Right lobe of liver (tissue), 6 donors: ENCODE measurements around the gene IL18BP. TPM values are rescaled to one million over a fixed set of nuclear protein-coding genes. Genes with fewer than 3 reads are reported as not detected.
A peak's percentile ranks its signal among the peaks of the same experiment; 100 is the strongest.

Experiments used
- ATAC-seq, 4 donors: fragments of 200-7000 bp; cut with Tn5 transposase; one replicate each; pipeline ENCODE4 v1.9.1; 2020; ENCODE audit warnings: mild to moderate bottlenecking in 4 of 4, moderate library complexity in 4 of 4
- DNase-seq, 3 donors: peaks; one replicate each; pipeline ENCODE4 v3.0.0-alpha.2; 2020
- H3K27ac ChIP-seq, 3 donors: fragments of 200-600 bp; one replicate each; pipeline ENCODE4 v1.8.0; 2022
- H3K27me3 ChIP-seq, 2 donors: fragments of 200-600 bp; one replicate each; pipeline ENCODE4 v1.8.0; 2022
- H3K36me3 ChIP-seq, 4 donors: fragments of 200-600 bp; sonication (generic) in 1 of 4; one replicate each; pipeline versions ENCODE4 v1.5.1 to v1.8.0; 2017 to 2022; ENCODE audit warnings: control low read depth in 1 of 4
- H3K4me1 ChIP-seq, 4 donors: fragments of 200-600 bp; sonication (generic) in 1 of 4; one replicate each; pipeline versions ENCODE4 v1.5.1 to v1.8.0; 2017 to 2022; ENCODE audit warnings: control low read depth in 1 of 4
- H3K4me3 ChIP-seq, 3 donors: fragments of 200-600 bp; one replicate each; pipeline ENCODE4 v1.8.0; 2022
- H3K9me3 ChIP-seq, 4 donors: fragments of 200-600 bp; sonication (generic) in 1 of 4; one replicate each; pipeline versions ENCODE4 v1.5.1 to v1.8.0; 2017 to 2022; ENCODE audit warnings: control low read depth in 1 of 4
- CTCF ChIP-seq, 4 donors: fragments of 200-600 bp in 3 of 4; fragments of 450-650 bp in 1 of 4; IDR thresholded peaks; one replicate each; pipeline versions ENCODE4 v1.5.1 to v1.8.0; 2016 to 2022; ENCODE audit warnings: antibody characterized with exemption in 4 of 4, mild to moderate bottlenecking in 2 of 4
- POLR2A ChIP-seq: fragments of 450-650 bp; IDR thresholded peaks from one replicate; pipeline ENCODE4 v1.6.1; 2017; ENCODE audit warnings: antibody characterized with exemption, mild to moderate bottlenecking
- WGBS: methylation state at CpG from one replicate; pipeline ENCODE4 v1.1.6; 2018; ENCODE audit warnings: low coverage, low lambda C conversion rate; ENCODE audit not compliant: insufficient coverage; ENCODE audit errors: missing lambda C conversion rate; 5-methylcytosine and 5-hydroxymethylcytosine counted together
- intact Hi-C, 2 donors: fragments of 100-400 bp; cut with DNase I; formaldehyde crosslinking; loops; one replicate each; pipeline versions ENCODE4 v1.11.2 to v1.14.1; 2022
- total RNA-seq, 6 experiments: library from RNA; depleted of rRNA in 2 of 6; stranded (reverse); fragments of >200 nt in 2 of 6; fragmentation: NEBNext Ultra II Directional in 3 of 6; extraction: Animal tissue kit (Norgen Biotek cat#: 25700) in 3 of 6; gene quantifications; one replicate each; pipeline versions ENCODE4 v1.1.0 to v1.2.4, GENCODE V29; 2016 to 2023
- donor health status: DM: no; HTN: yes; CAD: no.
- donor health status: DM: no; HTN: no; CAD: no.
- donor health status: DM: no; HTN: no; CAD: no.
- donor health status: DM: no; HTN: yes; CAD: no.
- donor health status: DM: no; HTN: yes; CAD: no.

Gene IL18BP
- total RNA-seq, 6 experiments from 2014 or later, result 2.2 to 13.0 (median 3.7) TPM

- Histone ChIP-seq H3K27me3 (no peaks in the 10 kb centered on the region), H3K27ac (no peak overlapping the region), H3K36me3 (peaks cover 0 to 5% (median 0%) of the 10 kb centered on the region in 4 donors), H3K4me1 (peaks cover 0 to 8% (median 0%) of the 10 kb centered on the region in 4 donors), H3K4me3 (no peak overlapping the region), H3K9me3 (no peaks in the 10 kb centered on the region)
- DNase-seq (no peak), ATAC-seq (peak in 1 of 4 donors; percentile 28)
- TF ChIP-seq CTCF (IDR thresholded peaks at IDR 0.05) (no peak), POLR2A (no peak)
- intact Hi-C loops, result no loop called here
- WGBS, result 43% methylated on average over 2 of the region's 2 CpGs
These were observed 36.2 kb upstream of the IL18BP start for GRCh38 chr11:71962428-71963038.

DNA sequence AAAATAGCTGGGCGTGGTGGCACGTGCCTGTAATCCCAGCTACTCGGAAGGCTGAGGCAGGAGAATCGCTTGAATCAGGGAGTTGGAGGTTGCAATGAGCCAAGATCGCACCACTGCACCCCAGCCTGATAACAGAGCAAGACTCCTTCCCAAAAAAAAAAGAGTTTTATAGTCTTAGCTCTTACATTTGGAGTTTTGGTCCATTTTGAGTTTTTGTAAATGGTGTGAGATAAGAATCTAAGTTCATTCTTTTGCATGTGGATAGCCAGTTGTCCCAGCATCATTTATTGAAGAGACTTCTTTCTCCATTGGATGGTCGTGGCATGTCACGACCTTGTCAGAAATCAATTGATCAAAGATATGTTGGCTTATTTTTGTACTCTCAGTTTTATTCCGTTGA is 35.2 kb upstream of the IL18BP start:
- Histone ChIP-seq H3K36me3 (peaks cover 0 to 5% (median 0%) of the 10 kb centered on the region in 4 donors), H3K27ac (no peak overlapping the region), H3K4me3 (no peak overlapping the region), H3K27me3 (no peaks in the 10 kb centered on the region), H3K4me1 (peaks cover 0 to 8% (median 0%) of the 10 kb centered on the region in 4 donors), H3K9me3 (no peaks in the 10 kb centered on the region)
- ATAC-seq, result no peak
- DNase-seq, result no peak
- intact Hi-C loops, result no loop called here
- WGBS, result 88% methylated on average over 8 of the region's 8 CpGs
- no peak for TF ChIP-seq CTCF (IDR thresholded peaks at IDR 0.05)
- TF ChIP-seq POLR2A, result no peak

GRCh38 chr11:71964641-71965040 is 34.1 kb upstream of the IL18BP start:
- H3K4me1 ChIP-seq, result peaks cover 0 to 8% (median 0%) of the 10 kb centered on the region in 4 donors
- WGBS, result 100% methylated on average over 3 of the region's 4 CpGs
- intact Hi-C loops, result no loop called here
- H3K27me3 ChIP-seq, result no peaks in the 10 kb centered on the region
- H3K27ac ChIP-seq, result no peak overlapping the region
- TF ChIP-seq CTCF (IDR thresholded peaks at IDR 0.05), result no peak
- TF ChIP-seq POLR2A, result no peak
- DNase-seq (no peak), ATAC-seq (no peak)
- no peaks in the 10 kb centered on the region for H3K9me3 ChIP-seq
- peaks cover 0 to 5% (median 0%) of the 10 kb centered on the region in 4 donors for H3K36me3 ChIP-seq
- no peak overlapping the region for H3K4me3 ChIP-seq

DNA sequence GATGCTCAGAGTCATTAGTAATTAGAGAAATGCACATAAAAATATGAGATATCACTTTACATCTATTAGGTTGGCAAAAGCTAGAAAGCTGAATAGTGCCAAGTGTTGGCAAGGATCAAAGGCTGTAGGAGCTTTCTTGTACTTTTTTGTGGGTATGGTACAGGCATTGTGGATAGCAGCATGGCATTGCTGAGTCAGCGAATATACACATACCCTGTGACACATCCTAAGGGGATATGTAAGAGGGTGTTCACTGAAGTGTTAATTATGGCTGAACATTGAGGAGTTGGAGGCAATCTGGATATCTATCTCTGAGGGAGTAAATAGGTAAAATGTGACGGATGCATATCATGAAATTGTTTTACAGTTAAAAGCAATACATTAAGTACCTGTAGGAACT is 27.0 kb upstream of the IL18BP start:
- Histone ChIP-seq H3K36me3 (peaks cover 0 to 15% (median 0%) of the 10 kb centered on the region in 4 donors), H3K4me1 (no peaks in the 10 kb centered on the region), H3K27me3 (no peaks in the 10 kb centered on the region), H3K4me3 (no peak overlapping the region), H3K9me3 (no peaks in the 10 kb centered on the region), H3K27ac (no peak overlapping the region)
- intact Hi-C loops, result no loop called here
- 91% methylated on average over 2 of the region's 2 CpGs for WGBS
- DNase-seq (no peak), ATAC-seq (peak in 1 of 4 donors; percentile 12)
- TF ChIP-seq POLR2A (no peak), CTCF (IDR thresholded peaks at IDR 0.05) (no peak)
